ENCODE results near the gene KICS2.
A peak's percentile ranks its signal among the peaks of the same experiment; 100 is the strongest.

KICS2 gene

DNA sequence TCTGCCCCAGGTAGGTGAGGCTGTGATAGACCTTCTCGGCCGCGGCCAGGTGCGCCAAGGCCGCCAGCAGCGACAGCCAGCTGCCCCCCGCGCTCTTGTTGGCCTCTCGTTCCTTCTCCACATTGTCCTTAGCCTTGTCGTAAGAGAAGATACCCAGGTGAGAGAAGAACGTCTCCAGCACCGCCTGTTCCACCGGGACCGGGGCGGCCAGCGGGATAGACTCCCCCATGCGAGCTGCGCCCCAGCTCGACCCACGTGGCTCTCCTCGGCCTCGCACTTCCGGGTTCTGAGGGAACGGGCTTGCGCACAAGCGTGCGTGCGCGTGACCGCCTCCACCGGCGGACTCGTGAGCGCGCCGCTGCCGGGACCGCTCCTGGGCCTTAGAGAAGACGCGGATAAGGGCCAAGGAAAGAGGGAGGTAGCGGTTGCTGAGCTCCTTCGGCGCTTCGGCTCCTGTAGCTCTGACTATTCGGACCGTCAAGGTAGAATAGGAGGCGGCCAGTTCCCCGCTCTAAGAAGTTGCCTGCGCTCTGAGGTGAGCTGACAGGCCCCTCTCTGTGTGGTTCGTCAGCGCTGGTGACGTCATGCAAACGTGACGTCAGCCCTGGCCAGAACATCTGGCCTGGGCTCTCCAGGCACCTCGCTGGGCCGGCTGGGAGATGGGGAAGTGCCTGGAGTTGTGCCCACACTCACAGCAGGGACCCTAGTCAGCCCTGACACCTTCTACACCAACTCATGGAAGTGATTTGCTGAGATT is at the start of gene KICS2:
KICS2 (minus strand) TSS at position 288 of the 757 bp plus-strand sequence; CDS start at position 229, 59 bp downstream.
- peak within 1 kb of the TSS; percentile 68 for H3K4me3 ChIP-seq (ENCODE audit: low read depth, low read length)
- TF ChIP-seq POLR2A (IDR thresholded peaks at IDR 0.05; ENCODE audit: extremely low read depth, insufficient read length) (peak; percentile 90), MYC (IDR thresholded peaks at IDR 0.05; ENCODE audit: low read depth, low read length) (peak; percentile 99)
- TF ChIP-seq, protein P1, sequence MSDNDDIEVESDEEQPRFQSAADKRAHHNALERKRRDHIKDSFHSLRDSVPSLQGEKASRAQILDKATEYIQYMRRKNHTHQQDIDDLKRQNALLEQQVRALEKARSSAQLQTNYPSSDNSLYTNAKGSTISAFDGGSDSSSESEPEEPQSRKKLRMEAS (IDR thresholded peaks at IDR 0.05; ENCODE audit: low read depth, low read length): peak; percentile 98
- TF ChIP-seq, protein P2, sequence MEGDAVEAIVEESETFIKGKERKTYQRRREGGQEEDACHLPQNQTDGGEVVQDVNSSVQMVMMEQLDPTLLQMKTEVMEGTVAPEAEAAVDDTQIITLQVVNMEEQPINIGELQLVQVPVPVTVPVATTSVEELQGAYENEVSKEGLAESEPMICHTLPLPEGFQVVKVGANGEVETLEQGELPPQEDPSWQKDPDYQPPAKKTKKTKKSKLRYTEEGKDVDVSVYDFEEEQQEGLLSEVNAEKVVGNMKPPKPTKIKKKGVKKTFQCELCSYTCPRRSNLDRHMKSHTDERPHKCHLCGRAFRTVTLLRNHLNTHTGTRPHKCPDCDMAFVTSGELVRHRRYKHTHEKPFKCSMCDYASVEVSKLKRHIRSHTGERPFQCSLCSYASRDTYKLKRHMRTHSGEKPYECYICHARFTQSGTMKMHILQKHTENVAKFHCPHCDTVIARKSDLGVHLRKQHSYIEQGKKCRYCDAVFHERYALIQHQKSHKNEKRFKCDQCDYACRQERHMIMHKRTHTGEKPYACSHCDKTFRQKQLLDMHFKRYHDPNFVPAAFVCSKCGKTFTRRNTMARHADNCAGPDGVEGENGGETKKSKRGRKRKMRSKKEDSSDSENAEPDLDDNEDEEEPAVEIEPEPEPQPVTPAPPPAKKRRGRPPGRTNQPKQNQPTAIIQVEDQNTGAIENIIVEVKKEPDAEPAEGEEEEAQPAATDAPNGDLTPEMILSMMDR (IDR thresholded peaks at IDR 0.05; ENCODE audit: low read depth, low read length): no peak
- peak; percentile 95 for DNase-seq (ENCODE audit: low read depth)

DNA sequence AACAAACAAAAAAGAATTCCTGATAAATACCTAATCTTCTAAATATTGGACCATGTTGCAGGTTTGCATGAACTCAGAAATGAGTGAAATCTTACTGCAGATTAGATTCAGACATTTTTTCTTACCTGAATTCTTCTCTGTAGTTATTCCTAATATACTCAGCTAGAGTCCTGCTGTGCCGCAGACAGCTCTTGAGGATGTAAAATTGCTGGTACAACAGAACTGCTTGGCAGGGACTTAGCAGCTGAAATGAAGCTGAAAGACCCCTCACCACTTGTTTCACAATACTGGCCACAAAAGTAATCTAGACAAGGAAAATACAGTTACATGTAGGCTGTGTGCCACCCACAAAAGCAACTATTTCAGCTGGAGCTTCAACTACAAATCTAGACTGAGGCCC is 48.3 kb upstream of the KICS2 start:
- H3K4me3 ChIP-seq (ENCODE audit: low read depth, low read length): no peak overlapping the region
- TF ChIP-seq POLR2A (IDR thresholded peaks at IDR 0.05; ENCODE audit: extremely low read depth, insufficient read length) (no peak), MYC (IDR thresholded peaks at IDR 0.05; ENCODE audit: low read depth, low read length) (no peak)
- TF ChIP-seq, protein P2 (IDR thresholded peaks at IDR 0.05; ENCODE audit: low read depth, low read length): no peak
- TF ChIP-seq, protein P1 (IDR thresholded peaks at IDR 0.05; ENCODE audit: low read depth, low read length): no peak
- DNase-seq (ENCODE audit: low read depth): peak; percentile 24

DNA sequence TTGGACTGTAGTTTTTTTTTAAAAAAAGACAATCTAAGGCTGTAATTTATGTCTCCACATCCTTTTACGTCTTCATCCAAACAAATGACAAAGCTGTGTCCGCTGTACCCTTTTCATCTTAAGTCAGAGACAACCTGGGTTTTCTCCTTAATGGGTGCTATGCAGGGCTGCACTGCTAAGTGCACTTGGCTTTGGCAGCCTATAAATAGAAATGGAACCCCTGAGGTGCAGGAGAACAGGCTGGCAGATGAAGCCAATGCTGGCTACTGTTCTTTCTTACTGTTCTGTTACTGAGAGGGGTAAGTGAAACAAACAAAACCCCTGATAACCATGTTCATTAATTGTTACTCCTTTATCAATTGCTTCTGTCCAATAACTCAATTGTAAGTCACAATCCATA is 47.1 kb upstream of the KICS2 start:
- no peak for TF ChIP-seq MYC (IDR thresholded peaks at IDR 0.05; ENCODE audit: low read depth, low read length)
- no peak for TF ChIP-seq POLR2A (IDR thresholded peaks at IDR 0.05; ENCODE audit: extremely low read depth, insufficient read length)
- TF ChIP-seq, protein P2 (IDR thresholded peaks at IDR 0.05; ENCODE audit: low read depth, low read length): no peak
- TF ChIP-seq, protein P1 (IDR thresholded peaks at IDR 0.05; ENCODE audit: low read depth, low read length): no peak
- no peak for DNase-seq (ENCODE audit: low read depth)
- H3K4me3 ChIP-seq (ENCODE audit: low read depth, low read length): no peak overlapping the region

DNA sequence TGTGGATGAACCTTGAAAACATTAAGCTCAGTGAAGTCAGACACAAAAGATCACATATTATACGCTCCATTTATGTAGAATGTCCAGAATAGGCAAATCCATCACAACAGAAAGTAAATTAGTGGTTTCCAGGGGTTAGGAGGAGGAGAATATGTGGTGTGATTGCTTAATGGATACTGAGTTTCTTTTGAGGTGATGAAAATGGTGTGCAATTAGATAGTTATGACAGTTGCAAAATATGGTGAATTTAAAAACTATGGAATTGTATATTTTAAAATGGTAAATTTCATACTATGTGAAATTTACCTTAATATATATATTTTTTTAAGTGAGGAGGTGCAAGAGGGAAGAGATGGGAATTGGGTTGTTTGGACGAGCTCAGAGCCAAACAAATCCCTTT is 46.3 kb upstream of the KICS2 start:
- DNase-seq (ENCODE audit: low read depth): no peak

DNA sequence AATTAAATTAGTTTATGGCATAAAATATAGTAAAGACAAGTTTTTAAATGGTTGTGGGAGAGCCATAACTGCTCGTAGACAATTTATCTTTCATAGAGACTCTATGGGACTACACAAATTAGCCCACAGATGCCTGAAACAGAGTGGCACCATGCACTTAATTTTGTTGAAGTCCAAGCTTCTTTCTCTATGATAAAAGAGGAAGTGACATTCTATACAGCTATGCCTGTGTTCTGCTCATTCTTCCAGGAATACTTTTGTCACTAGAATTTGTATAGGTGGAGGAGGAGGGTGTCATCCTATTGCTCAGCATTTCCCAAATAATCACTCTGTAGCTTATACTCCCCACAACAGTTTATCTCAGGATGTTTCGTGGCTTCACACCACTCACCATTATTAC is 43.7 kb upstream of the KICS2 start:
- no peak for TF ChIP-seq MYC (IDR thresholded peaks at IDR 0.05; ENCODE audit: low read depth, low read length)
- TF ChIP-seq, protein P2 (IDR thresholded peaks at IDR 0.05; ENCODE audit: low read depth, low read length): no peak
- no peak for TF ChIP-seq POLR2A (IDR thresholded peaks at IDR 0.05; ENCODE audit: extremely low read depth, insufficient read length)
- TF ChIP-seq, protein P1 (IDR thresholded peaks at IDR 0.05; ENCODE audit: low read depth, low read length): no peak
- H3K4me3 ChIP-seq (ENCODE audit: low read depth, low read length): no peak overlapping the region
- DNase-seq (ENCODE audit: low read depth): no peak

More for the DNA sequence above, 46.3 kb upstream of the KICS2 start:
- TF ChIP-seq, protein P1 (IDR thresholded peaks at IDR 0.05; ENCODE audit: low read depth, low read length): no peak
- TF ChIP-seq, protein P2 (IDR thresholded peaks at IDR 0.05; ENCODE audit: low read depth, low read length): no peak
- TF ChIP-seq POLR2A (IDR thresholded peaks at IDR 0.05; ENCODE audit: extremely low read depth, insufficient read length) (no peak), MYC (IDR thresholded peaks at IDR 0.05; ENCODE audit: low read depth, low read length) (no peak)
- H3K4me3 ChIP-seq (ENCODE audit: low read depth, low read length): no peak overlapping the region

All from NB4 (cell line).